ENCODE data around the gene RBMS3.
"Not testable (repeated sequence)": the region's sequence is repeated elsewhere in the genome, so short reads cannot be mapped to it uniquely, and the experiment has no call there.

RBMS3 gene

GRCh38 chr3:29354894-29355293 is 74.0 kb downstream of the RBMS3 start:
- Mint-ChIP-seq H3K27ac (no peak overlapping the region), H3K9me3 (peaks cover 6% of the 10 kb centered on the region), H3K27me3 (ENCODE audit: low read depth) (no peaks in the 10 kb centered on the region), H3K4me1 (no peaks in the 10 kb centered on the region), H3K36me3 (ENCODE audit: low read depth) (peaks cover 2% of the 10 kb centered on the region), H3K4me3 (no peak overlapping the region)
- TF ChIP-seq CTCF (IDR thresholded peaks at IDR 0.05; ENCODE audit: unreplicated experiment in 3 of 3) = no peak

- TF ChIP-seq CTCF (IDR thresholded peaks at IDR 0.05; ENCODE audit: unreplicated experiment in 3 of 3) = no peak
- no peak overlapping the region for H3K27ac Mint-ChIP-seq
These were observed 75.2 kb downstream of the RBMS3 start for GRCh38 chr3:29356062-29356461.

GRCh38 chr3:29360289-29360688 is 79.4 kb downstream of the RBMS3 start:
- H3K9me3 Mint-ChIP-seq = peaks cover 25% of the 10 kb centered on the region
- not testable (repeated sequence) for H3K4me1 Mint-ChIP-seq; H3K27me3 Mint-ChIP-seq (ENCODE audit: low read depth); H3K4me3 Mint-ChIP-seq; H3K27ac Mint-ChIP-seq
- peaks cover 14% of the 10 kb centered on the region for H3K36me3 Mint-ChIP-seq (ENCODE audit: low read depth)

More at GRCh38 chr3:29356062-29356461, 75.2 kb downstream of the RBMS3 start:
- Mint-ChIP-seq H3K9me3 (peaks cover 18% of the 10 kb centered on the region), H3K27me3 (ENCODE audit: low read depth) (no peaks in the 10 kb centered on the region), H3K4me3 (no peak overlapping the region), H3K36me3 (ENCODE audit: low read depth) (peaks cover 9% of the 10 kb centered on the region), H3K4me1 (no peaks in the 10 kb centered on the region)

- Mint-ChIP-seq H3K9me3 (peaks cover 22% of the 10 kb centered on the region), H3K4me1 (peaks cover 8% of the 10 kb centered on the region), H3K4me3 (no peak overlapping the region), H3K27ac (no peak overlapping the region), H3K27me3 (ENCODE audit: low read depth) (no peaks in the 10 kb centered on the region), H3K36me3 (ENCODE audit: low read depth) (peaks cover 14% of the 10 kb centered on the region)
- no peak for TF ChIP-seq CTCF (IDR thresholded peaks at IDR 0.05; ENCODE audit: unreplicated experiment in 3 of 3)
These were observed 82.2 kb downstream of the RBMS3 start for GRCh38 chr3:29363110-29363509.

- Mint-ChIP-seq H3K27me3 (ENCODE audit: low read depth) (no peaks in the 10 kb centered on the region), H3K4me1 (peaks cover 44% of the 10 kb centered on the region), H3K36me3 (ENCODE audit: low read depth) (peaks cover 4% of the 10 kb centered on the region), H3K9me3 (no peaks in the 10 kb centered on the region), H3K4me3 (no peak overlapping the region), H3K27ac (peak overlapping the region in 2 of 3 experiments; percentile 48 to 58)
- no peak for TF ChIP-seq CTCF (IDR thresholded peaks at IDR 0.05; ENCODE audit: unreplicated experiment in 3 of 3)
These were observed 89.2 kb downstream of the RBMS3 start for GRCh38 chr3:29370021-29370420.

- Mint-ChIP-seq H3K27me3 (ENCODE audit: low read depth) (no peaks in the 10 kb centered on the region), H3K9me3 (no peaks in the 10 kb centered on the region), H3K4me3 (no peak overlapping the region), H3K27ac (peak overlapping the region in 2 of 3 experiments; percentile 48 to 58), H3K36me3 (ENCODE audit: low read depth) (peaks cover 10% of the 10 kb centered on the region), H3K4me1 (peaks cover 44% of the 10 kb centered on the region)
- TF ChIP-seq CTCF (IDR thresholded peaks at IDR 0.05; ENCODE audit: unreplicated experiment in 3 of 3) = no peak
These were observed 89.9 kb downstream of the RBMS3 start for GRCh38 chr3:29370476-29371420.
